PC-9 (cell line): ENCODE measurements around the gene KAT6B. TPM values are rescaled to one million over a fixed set of nuclear protein-coding genes. Genes with fewer than 3 reads are reported as not detected.

Experiments
- BruUV-seq: library from RNA; stranded (reverse); fragments of 400-500 nt; replicated peaks from 2 replicates; lab custom pipeline; 2021; lab: Mats Ljungman, UMichigan
- CTCF ChIA-PET: fragments of 300-600 bp; sonication (Branson Sonifier 250); formaldehyde crosslinking; loops from one replicate; lab custom pipeline; 2022; ENCODE audit warnings: antibody characterized with exemption; lab: Charles Lee
- POLR2A ChIA-PET: fragments of 300-600 bp; sonication (Branson Sonifier 250); formaldehyde crosslinking; loops from one replicate; lab custom pipeline; 2022; ENCODE audit warnings: antibody characterized with exemption; ENCODE audit not compliant: unreplicated experiment; lab: Charles Lee
- DNase-seq, 2 experiments: peaks; one replicate each; pipeline versions ENCODE4 v3.0.0 to v3.0.0-alpha.2; 2015 to 2022; ENCODE audit warnings: mixed read lengths in 1 of 2
- H2AFZ ChIP-seq: fragments of 200-600 bp; sonication (generic); 2 replicates; pipeline ENCODE4 v1.8.1; 2017; ENCODE audit warnings: antibody characterized with exemption
- H3F3A ChIP-seq: fragments of 200-600 bp; sonication (generic); 2 replicates; pipeline ENCODE4 v1.8.1; 2017; ENCODE audit warnings: antibody characterized with exemption, mild to moderate bottlenecking, low read depth; ENCODE audit not compliant: insufficient read depth
- H3K27ac ChIP-seq: fragments of 200-600 bp; sonication (generic); 2 replicates; pipeline ENCODE4 v1.6.1; 2016; ENCODE audit warnings: mixed run types
- H3K27me3 ChIP-seq: fragments of 200-600 bp; sonication (generic); 2 replicates; pipeline ENCODE4 v1.6.1; 2016; ENCODE audit warnings: low read depth, mixed run types; ENCODE audit not compliant: insufficient read depth
- H3K36me3 ChIP-seq: fragments of 200-600 bp; sonication (generic); 2 replicates; pipeline ENCODE4 v1.6.1; 2016; ENCODE audit warnings: low read depth, mixed run types
- H3K4me1 ChIP-seq: fragments of 200-600 bp; sonication (generic); replicated peaks from 2 replicates; pipeline ENCODE4 v1.6.1; 2016; ENCODE audit warnings: mixed run types; ENCODE audit not compliant: insufficient read depth
- H3K4me2 ChIP-seq: fragments of 200-600 bp; sonication (generic); 2 replicates; pipeline ENCODE4 v1.6.1; 2017; ENCODE audit warnings: mixed run types
- H3K4me3 ChIP-seq: fragments of 200-600 bp; sonication (generic); 2 replicates; pipeline ENCODE4 v1.6.1; 2016; ENCODE audit warnings: mixed run types
- H3K79me2 ChIP-seq: fragments of 200-600 bp; sonication (generic); 2 replicates; pipeline ENCODE4 v1.6.1; 2017; ENCODE audit warnings: low read depth, mixed run types
- H3K9me2 ChIP-seq: fragments of 200-600 bp; sonication (generic); 2 replicates; pipeline ENCODE4 v1.8.1; 2017; ENCODE audit warnings: mild to moderate bottlenecking; ENCODE audit not compliant: insufficient read depth
- H3K9me3 ChIP-seq: fragments of 200-600 bp; sonication (generic); 2 replicates; pipeline ENCODE4 v1.8.1; 2016; ENCODE audit warnings: low read depth; ENCODE audit not compliant: insufficient read depth
- H4K20me1 ChIP-seq: fragments of 200-600 bp; sonication (generic); 2 replicates; pipeline ENCODE4 v1.8.1; 2017; ENCODE audit not compliant: insufficient read depth
- CTCF ChIP-seq: fragments of 200-600 bp; sonication (generic); conservative IDR thresholded peaks from 2 replicates; pipeline ENCODE4 v1.6.1; 2017; ENCODE audit warnings: mixed run types, antibody characterized with exemption, mild to moderate bottlenecking, moderate library complexity
- EZH2 ChIP-seq: fragments of 200-600 bp; sonication (generic); IDR thresholded peaks from 2 replicates; pipeline ENCODE4 v1.8.0; 2017; ENCODE audit warnings: antibody characterized with exemption, low read depth
- intact Hi-C: fragments of 100-400 bp; cut with micrococcal nuclease; formaldehyde crosslinking; loops from one replicate; pipeline ENCODE4 v1.10.0; 2022; ENCODE audit not compliant: unreplicated experiment
- total RNA-seq: library from RNA; stranded (reverse); gene quantifications from 2 replicates; pipeline ENCODE4 v1.2.3, GENCODE V29; 2021

Gene KAT6B
- total RNA-seq, 1 experiment from 2014 or later = 30.9 TPM

GRCh38 chr10:74859546-74859945 lies 33.1 kb downstream of the KAT6B start:
- intact Hi-C loops = no loop called here
- no peak for DNase-seq
- no peak for TF ChIP-seq EZH2
- no peaks in the 10 kb centered on the region for H3K36me3 ChIP-seq
- H3K9me3 ChIP-seq = no peaks in the 10 kb centered on the region
- no peak overlapping the region for H3K4me2 ChIP-seq
- H2AFZ ChIP-seq = no peak overlapping the region
- POLR2A ChIA-PET = no interaction called here
- BruUV-seq = no TSS peak
- peaks cover 40% of the 10 kb centered on the region for H3K79me2 ChIP-seq
- CTCF ChIA-PET = interaction anchor here (0.6 kb wide), 1 partner anchor 24 kb away, joined by 3 read pairs; no protein-coding TSS in a partner anchor
- H3K27me3 ChIP-seq = no peaks in the 10 kb centered on the region
- no peaks in the 10 kb centered on the region for H3K9me2 ChIP-seq
- H3K4me1 ChIP-seq = no peaks in the 10 kb centered on the region
- no peaks in the 10 kb centered on the region for H3F3A ChIP-seq
- no peak overlapping the region for H3K27ac ChIP-seq
- H3K4me3 ChIP-seq = no peak overlapping the region
- peaks cover 14% of the 10 kb centered on the region for H4K20me1 ChIP-seq

- Histone ChIP-seq H2AFZ (no peak overlapping the region), H3F3A (no peaks in the 10 kb centered on the region), H3K4me3 (no peak overlapping the region), H3K4me2 (no peak overlapping the region), H3K4me1 (no peaks in the 10 kb centered on the region), H4K20me1 (peaks cover 18% of the 10 kb centered on the region), H3K27me3 (no peaks in the 10 kb centered on the region), H3K36me3 (no peaks in the 10 kb centered on the region), H3K9me3 (no peaks in the 10 kb centered on the region), H3K27ac (no peak overlapping the region), H3K79me2 (peaks cover 22% of the 10 kb centered on the region; the same call in 1 of the 2 replicates), H3K9me2 (no peaks in the 10 kb centered on the region)
- ChIA-PET CTCF (no interaction called here), POLR2A (no interaction called here)
- no peak for DNase-seq
- intact Hi-C loops = no loop called here
- TF ChIP-seq CTCF (no peak), EZH2 (no peak)
- BruUV-seq = no TSS peak
Observed at GRCh38 chr10:74862625-74863024, 36.2 kb downstream of the KAT6B start.

GRCh38 chr10:74863551-74863950 lies 37.2 kb downstream of the KAT6B start:
- Histone ChIP-seq H3K4me1 (no peaks in the 10 kb centered on the region), H4K20me1 (peaks cover 18% of the 10 kb centered on the region), H3K27ac (no peak overlapping the region), H3K4me3 (no peak overlapping the region), H3K9me3 (no peaks in the 10 kb centered on the region), H3K4me2 (no peak overlapping the region), H3K9me2 (no peaks in the 10 kb centered on the region), H3K27me3 (no peaks in the 10 kb centered on the region), H3F3A (no peaks in the 10 kb centered on the region), H3K36me3 (no peaks in the 10 kb centered on the region), H2AFZ (no peak overlapping the region), H3K79me2 (peaks cover 25% of the 10 kb centered on the region; the same call in 1 of the 2 replicates)
- POLR2A ChIA-PET = no interaction called here
- BruUV-seq = no TSS peak
- intact Hi-C loops = no loop called here
- DNase-seq = no peak
- TF ChIP-seq CTCF (no peak), EZH2 (no peak)
- CTCF ChIA-PET = no interaction called here

- Histone ChIP-seq H3K4me3 (no peak overlapping the region), H3K9me3 (no peaks in the 10 kb centered on the region), H2AFZ (no peak overlapping the region), H3K4me1 (no peaks in the 10 kb centered on the region), H3K27ac (no peak overlapping the region), H3K9me2 (no peaks in the 10 kb centered on the region), H3F3A (no peaks in the 10 kb centered on the region), H4K20me1 (peaks cover 17% of the 10 kb centered on the region; the same call in 1 of the 2 replicates), H3K27me3 (no peaks in the 10 kb centered on the region), H3K4me2 (no peak overlapping the region), H3K36me3 (no peaks in the 10 kb centered on the region), H3K79me2 (peaks cover 31% of the 10 kb centered on the region)
- no peak for DNase-seq
- TF ChIP-seq EZH2 (no peak), CTCF (no peak)
- BruUV-seq = no TSS peak
- CTCF ChIA-PET = no interaction called here
- POLR2A ChIA-PET = no interaction called here
- intact Hi-C loops = no loop called here
Observed at GRCh38 chr10:74867351-74867750, 41.0 kb downstream of the KAT6B start.
